ENCODE data around the gene GREB1.
A peak's percentile ranks its signal among the peaks of the same experiment; 100 is the strongest.

Gene GREB1

DNA sequence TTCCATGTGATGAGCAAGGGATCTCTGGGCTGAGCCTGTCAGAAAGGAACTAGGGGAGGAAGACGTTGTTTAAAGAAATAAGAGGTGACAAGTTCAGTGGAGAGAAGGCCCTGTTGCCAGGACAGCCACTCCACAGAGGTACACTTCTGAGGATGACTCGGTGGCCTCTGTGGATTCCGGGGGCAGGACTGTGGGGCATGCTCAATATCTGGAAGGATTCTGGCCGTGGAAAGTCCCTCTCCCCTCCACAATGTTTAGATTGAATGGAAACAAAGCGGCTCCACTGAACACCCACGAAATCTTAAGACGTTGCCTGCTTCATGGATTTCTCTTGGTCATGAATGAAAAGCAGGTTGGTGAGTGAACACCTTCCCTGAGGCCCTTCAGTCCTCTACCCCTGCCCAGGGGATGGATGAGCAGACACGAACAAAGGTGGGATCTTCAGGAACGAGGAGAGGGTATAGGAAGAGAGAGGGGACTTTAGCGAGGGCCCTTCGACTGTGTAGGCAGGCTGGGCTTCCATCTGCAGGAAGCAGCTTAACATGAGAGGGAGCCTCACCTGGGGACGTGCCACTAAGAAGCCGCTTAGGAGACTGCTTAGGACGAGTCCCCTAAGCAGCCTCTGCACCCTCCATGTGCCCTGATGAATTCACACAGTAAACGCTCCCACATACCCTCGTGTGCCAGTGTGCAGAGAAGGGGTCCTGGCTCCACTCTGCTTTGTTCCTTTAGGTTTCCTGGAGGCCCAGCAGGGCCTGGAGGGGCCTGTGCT lies 134.2 kb downstream of the GREB1 start:
- no peak for DNase-seq

DNA sequence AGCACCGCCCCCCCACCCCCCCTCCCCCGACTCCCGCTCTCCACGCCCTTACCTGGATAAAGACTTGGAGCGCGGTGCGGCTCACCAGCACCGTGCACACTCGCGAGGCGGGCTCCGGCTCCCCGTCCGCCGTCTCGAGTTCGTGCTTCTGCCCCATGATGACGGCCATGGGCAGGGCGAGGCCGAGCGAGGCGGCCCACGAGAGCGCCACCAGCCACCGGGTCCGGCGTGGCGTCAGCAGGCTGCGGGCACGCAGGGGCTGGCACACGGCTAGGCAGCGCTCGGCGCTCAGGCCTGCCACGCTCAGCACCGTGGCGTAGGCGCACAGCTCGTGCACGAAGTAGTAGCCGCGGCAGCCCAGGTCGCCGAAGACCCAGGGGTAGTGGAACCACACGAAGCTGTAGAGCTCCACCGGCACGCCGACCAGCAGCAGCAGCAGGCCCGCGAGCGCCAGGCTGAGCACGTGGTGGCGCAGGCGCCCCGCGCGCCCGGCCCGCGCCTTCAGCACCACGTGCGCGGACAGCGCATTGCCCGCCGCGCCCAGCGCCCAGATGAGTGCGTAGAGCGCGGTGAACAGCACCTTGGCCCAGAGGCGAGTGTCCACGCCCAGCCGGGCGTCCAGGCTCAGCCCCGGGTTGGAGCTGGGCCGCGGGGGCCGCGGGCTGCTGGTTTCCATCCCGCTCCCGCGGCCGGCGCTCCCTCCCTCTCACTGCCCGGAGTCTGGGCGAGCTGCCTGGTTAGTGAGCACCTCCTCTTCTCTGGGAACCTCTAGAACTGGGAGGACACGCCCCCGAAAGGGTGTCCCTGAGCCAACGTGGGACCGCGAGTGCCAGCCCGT lies 135.8 kb downstream of the GREB1 start, which contains the start of gene NTSR2:
Gene NTSR2 (minus strand): TSS at position 742 of the 838 bp plus-strand sequence. CDS start 66 bp downstream, at position 676.
- peak; percentile 25 to 28 for DNase-seq

DNA sequence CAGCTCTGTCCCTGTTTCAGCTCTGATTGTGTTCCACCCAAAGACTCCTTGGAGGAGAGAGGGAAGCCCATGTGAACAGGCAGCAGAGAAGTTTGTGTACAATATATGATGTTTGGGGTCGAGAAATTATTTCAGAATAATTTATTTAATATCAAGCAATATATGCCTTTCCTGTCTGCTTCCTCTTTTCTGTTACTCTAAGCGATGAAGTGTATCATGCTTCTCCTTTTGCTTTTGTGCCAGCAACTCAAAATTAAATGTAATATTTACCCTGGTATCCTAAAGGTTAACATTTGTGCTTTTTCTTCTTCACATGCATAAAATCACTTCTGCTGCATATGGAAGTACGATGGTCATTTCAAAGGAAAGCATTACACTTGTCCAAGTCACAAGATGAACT lies 138.6 kb downstream of the GREB1 start:
- DNase-seq = no peak

DNA sequence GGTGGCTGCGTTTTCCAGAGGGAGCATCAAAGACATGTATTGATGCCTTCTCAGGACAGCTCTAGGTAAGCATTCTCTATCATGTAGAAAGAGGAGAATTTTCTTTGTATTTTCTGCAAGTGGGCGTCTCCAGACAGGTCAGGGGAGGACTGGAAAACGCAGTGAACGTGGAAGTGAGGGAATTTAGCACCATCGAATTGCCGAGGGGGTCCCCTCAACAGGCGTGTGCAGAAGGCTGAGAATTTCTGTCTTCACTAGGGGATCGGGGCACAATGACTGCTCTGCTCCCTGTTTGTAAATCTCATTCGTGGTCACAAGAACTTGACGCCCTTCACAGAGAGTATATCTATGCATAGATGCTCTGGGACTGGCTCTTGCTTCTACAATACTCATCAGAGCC lies 141.1 kb downstream of the GREB1 start:
- no peak for DNase-seq

- DNase-seq = no peak
Observed at GRCh38 chr2:11675423-11676112, 141.7 kb downstream of the GREB1 start.

DNA sequence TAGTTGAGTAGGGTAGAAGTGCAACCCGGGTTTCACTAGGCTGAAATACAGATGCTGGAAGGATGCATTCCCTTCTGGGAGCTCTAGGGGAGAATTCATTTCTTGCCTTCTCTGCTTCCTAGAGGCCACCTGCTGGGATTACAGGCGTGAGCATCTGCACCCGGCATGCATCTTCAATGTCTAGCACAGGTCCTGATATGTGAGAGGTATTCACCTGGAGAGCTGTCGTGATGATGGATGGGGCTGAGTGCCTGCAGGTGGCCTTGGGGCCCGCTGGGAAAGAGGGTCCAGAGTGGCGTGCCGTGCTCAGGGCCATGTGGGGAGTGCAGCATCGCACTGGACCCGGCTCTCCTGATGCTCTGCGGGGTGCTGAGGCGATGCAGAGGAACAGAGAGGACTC lies 142.8 kb downstream of the GREB1 start:
- no peak for DNase-seq

DNA sequence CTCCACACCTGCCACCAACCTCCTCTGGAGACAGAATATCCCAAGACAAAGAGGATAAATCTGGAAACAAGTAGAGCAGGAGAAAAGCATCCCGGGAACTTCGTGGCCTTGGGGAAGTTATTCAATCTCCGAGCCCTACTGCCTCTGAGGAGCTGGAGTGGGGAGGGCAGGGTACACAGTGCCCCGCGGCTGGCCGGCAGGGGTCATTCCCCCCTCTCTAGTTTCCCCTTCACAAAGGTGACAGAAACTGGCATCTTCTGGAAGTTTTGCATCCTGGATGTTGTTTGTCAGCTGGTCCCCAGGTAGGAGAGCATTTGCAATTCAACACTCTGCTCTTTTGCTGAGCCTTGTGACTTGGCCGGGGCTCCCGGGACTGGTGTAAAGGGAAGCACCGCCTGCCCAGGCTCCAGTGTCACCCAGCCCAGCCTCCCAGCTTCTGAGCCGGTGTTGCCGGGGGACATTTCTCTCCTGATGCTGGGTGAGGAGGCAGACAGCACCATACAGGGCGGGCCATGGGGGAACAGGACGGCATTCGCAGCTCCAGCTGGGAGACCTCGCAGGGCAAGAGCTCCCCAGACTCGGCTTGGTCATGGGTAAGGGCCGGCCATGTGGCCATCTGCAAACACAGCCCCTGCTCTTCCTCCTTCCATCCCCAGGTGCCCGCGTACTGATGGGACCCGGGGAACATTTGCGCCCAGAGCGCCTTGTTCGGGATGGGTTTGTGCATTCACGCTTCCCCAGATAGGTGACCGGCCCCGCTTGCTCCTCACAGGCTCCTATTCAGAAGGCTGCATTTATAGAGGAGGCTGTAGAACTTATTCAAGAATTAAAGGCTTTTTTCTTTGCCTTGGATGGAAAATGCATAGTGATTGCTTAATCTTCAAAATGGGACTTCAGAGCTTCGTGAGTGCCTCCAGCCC lies 143.6 kb downstream of the GREB1 start:
- no peak for DNase-seq

DNA sequence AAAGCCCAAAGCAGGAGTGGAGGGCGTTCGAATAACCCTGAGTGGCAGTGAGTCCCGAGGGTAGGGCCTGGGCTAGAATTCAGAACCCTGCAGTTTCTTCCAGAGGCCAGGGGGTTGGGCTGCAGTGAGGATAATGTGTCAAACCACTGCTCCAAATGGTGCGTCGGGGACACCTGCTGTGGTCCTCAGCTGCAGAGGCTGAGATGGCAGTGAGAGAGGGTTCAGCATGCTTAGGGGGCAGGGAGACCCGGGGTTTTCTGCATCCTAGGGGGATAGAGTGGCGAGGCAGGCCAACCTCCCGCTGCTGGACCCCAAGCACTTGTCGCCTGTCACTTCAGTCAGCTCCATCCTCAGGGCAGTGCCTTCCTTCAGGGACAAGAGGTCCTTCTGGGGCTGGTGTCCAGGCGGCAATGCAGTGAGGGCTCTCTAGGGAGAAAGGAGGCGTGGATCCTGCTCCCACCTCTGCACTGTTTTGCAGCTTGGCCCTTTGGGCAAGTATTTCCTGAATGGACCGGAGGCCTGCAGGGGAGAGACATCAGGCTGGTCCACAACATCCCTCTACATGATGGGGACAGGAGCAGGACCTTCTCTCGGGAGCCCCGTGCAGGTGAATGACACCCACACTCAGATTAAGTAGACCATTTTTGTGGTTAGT lies 144.6 kb downstream of the GREB1 start:
- DNase-seq = no peak

DNA sequence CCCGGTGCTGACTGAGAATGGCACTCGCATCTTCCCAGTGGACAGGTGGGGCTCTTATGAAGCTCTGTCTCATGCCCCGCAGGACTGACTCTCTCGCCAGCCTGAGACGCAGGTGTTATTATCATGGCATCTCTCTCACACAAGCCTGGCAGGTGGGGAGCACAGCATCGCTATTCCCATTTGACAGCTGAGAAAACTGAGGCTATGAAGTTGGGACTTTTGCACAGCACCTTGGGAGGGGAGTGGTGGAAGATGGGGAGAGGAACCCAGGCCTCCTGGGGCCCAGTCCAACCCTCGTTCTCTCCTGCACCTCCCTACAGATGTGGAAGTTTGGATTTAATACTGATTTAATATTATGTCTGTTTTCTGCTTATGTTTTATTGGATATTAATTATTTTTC lies 145.2 kb downstream of the GREB1 start:
- no peak for DNase-seq

GRCh38 chr2:11679486-11680181 lies 145.8 kb downstream of the GREB1 start:
- no peak for DNase-seq

GRCh38 chr2:11680182-11680900 lies 146.5 kb downstream of the GREB1 start:
- no peak for DNase-seq

GRCh38 chr2:11680901-11681721 lies 147.3 kb downstream of the GREB1 start:
- no peak for DNase-seq

DNA sequence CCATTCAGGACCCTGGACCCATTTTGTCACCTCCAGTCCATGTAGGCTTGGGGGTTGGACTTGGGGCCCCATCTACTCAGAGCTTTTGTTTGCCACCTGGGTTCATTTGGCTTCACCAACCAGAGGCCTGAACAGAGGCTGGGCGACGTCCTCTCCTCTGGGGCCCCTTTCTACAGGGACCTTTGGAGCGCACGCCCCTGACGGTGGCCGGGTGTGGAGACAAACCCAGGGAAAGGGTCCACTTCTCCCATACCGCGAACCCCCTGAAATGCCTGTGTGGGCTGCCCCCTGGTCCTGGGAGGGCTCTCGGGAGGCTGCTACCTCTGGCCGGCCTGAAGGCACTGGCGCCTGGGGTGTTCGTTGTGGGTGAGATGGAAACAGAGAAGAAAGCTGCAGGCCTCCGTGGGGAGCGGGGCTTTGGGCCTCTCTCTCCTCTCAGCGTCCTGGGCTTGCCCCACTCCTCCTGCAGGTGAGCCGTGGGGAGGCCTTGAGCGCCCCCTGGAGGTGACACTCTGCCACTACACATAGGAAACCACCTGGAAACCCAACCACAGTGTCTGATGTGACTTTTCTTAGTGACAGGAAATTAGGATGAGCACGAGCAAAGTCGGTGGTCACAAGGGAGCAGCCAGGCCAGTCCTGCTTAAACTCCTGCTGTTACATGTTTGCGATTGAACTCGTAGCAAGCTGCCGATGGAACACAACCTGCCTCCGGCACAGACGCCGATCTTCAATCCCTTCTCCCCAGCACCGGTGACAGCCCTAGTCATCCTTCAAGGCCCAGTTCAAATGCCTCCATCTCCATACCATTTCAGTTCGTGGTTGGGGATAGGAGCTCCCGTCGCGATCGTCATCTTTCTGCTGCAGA lies 148.1 kb downstream of the GREB1 start:
- DNase-seq = peak in 1 of 2 donors; percentile 43

DNA sequence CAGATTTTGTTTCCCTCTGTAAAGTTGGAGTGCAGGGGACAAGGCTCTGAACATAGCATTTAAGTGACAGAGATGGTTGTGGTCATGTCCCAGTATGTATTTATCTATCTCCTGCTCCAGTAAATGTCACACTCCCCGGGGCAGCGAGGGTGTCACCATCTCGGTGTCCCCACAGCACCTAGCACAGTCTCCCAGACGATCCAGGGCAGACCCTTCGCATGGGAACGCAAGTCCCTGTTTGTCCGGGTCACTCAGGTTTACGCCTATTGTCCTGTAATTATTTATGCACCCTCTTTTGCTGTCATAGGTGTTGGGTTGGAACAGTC lies 148.7 kb downstream of the GREB1 start:
- DNase-seq = no peak

- no peak for DNase-seq
Observed at GRCh38 chr2:11683476-11683875, 149.6 kb downstream of the GREB1 start.

DNA sequence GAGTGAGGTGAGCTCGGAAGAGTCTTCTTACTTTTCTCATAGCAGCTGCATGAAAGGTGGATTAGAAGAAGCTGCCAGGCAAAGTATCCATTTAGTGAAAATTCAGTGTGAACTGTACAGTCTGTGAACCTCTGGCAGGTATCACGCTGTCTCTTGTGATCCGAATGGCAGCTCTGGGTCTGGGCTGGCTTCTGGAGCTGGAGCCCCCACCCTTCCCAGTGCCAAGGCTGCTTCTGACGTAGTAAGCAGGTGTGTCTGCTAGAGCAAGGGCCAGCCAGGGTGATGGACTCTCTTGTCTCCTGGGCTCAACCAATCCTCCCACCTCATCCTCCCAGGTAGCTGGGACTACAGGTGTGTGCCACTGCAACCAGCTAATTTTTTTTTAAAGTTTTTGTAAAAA lies 150.1 kb downstream of the GREB1 start:
- no peak for DNase-seq

DNA sequence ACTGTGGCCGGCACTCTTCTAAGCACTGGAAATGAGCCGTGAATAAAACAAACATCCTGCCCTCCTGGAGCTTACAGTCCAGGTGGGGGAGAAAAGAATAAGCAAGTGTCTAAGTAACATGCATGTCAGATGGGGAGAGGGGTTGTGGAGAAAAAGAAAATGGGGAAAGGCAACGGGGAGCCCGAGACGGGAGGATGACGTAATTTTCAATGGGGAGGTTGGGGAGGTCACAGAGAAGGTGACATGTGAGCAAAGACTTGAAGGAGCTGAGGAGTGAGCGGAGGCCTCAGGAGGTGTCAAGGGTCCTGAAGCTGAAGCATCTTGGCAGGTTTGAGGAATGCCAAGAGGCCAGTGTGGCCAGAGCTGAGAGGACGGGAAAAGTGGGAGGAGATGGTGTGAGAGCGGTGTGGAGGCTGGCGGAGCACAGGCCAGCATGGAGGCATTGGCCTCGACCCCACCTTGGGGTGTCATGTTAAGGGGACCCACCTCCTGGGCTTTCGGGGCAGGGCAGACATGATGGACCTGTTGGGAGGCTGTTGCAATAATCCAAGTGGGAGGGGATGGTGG lies 151.1 kb downstream of the GREB1 start:
- DNase-seq = no peak

DNA sequence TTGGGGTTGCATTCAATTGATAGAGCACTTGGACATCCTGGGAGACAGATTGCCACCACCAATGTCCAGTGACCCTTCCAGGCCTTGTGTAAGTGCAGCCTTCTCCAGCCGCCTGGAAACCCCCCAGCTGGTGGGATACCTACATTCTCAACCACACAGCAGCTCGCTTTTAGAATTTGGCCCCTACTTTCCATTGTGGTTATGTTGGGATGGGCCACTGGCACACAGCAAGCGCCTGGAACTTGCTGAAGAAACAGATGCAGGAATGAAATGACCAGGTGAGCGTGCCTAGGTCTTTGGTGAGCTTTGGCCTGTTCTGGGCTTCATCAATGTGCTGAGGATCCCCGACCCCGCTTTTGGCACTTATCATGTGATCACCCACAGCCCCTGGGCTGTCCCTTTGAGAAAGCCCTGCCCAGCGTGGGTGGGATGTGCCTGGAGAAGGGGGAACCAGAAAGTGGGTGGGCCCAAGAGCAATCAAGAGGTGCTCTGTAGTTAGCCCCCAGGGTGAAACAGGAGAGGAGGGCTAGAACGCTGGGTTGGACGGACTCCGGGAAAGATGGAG lies 152.1 kb downstream of the GREB1 start:
- no peak for DNase-seq
